DND-41 (cell line): ENCODE results near the gene CCDC32.

Experiments
- EZH2 ChIP-seq: IDR thresholded peaks from 3 replicates; pipeline ENCODE4 v1.6.1; 2012; ENCODE audit warnings: borderline replicate concordance, low read depth, mild to moderate bottlenecking, moderate library complexity, low read length, inconsistent platforms; ENCODE audit not compliant: severe bottlenecking
- TF ChIP-seq, protein P1 (sequence below): IDR thresholded peaks from 2 replicates; pipeline ENCODE4 v1.5.1; 2012; ENCODE audit warnings: borderline replicate concordance, low read length, moderate library complexity, mild to moderate bottlenecking; ENCODE audit not compliant: poor library complexity, severe bottlenecking; ENCODE audit errors: extremely low read depth

DNA sequence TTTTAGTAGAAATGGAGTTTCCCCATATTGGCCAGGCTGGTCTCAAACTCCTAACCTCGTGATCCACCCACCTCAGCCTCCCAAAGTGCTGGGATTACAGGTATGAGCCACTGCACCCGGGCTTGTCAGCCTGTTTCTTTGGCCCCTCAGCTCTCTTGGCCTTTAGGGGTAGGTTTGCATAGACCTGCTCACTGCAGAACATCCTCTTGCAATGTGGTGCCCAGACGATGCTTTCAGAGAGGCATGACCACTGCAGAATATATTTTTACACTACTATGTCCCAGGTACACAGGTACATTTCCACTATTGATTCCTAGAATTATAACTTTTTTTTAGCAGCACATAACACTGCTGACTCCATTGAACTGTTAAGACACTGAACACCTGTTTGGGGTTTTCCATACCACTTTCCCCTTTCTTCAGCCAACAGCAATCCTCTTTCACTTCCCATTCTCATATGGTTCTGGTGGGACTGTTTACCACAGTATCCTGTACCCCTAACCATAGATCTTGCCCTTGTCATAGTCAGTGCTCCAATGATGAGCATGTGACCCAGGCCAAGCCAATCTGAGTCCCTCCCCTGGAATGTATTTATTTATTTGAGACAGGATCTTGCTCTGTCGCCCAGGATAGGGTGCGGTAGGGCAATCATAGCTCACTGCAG is 21.1 kb downstream of the CCDC32 start:
- TF ChIP-seq, protein P1, sequence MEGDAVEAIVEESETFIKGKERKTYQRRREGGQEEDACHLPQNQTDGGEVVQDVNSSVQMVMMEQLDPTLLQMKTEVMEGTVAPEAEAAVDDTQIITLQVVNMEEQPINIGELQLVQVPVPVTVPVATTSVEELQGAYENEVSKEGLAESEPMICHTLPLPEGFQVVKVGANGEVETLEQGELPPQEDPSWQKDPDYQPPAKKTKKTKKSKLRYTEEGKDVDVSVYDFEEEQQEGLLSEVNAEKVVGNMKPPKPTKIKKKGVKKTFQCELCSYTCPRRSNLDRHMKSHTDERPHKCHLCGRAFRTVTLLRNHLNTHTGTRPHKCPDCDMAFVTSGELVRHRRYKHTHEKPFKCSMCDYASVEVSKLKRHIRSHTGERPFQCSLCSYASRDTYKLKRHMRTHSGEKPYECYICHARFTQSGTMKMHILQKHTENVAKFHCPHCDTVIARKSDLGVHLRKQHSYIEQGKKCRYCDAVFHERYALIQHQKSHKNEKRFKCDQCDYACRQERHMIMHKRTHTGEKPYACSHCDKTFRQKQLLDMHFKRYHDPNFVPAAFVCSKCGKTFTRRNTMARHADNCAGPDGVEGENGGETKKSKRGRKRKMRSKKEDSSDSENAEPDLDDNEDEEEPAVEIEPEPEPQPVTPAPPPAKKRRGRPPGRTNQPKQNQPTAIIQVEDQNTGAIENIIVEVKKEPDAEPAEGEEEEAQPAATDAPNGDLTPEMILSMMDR, result no peak
- TF ChIP-seq EZH2, result no peak
